Breast epithelium (tissue), 4 donors: Measurements from ENCODE around the gene C11orf87. TPM values are rescaled to one million over a fixed set of nuclear protein-coding genes. Genes with fewer than 3 reads are reported as not detected.

Experiments
- DNase-seq, 2 donors: peaks; one replicate each; pipeline ENCODE4 v3.0.0-alpha.2; 2019; ENCODE audit warnings: low spot score in 2 of 2
- H3K27ac ChIP-seq, 2 donors: fragments of 200-600 bp; sonication (generic) in 1 of 2; one replicate each; pipeline ENCODE4 v1.5.1; 2016 to 2019; ENCODE audit warnings: mild to moderate bottlenecking in 1 of 2
- H3K27me3 ChIP-seq, 2 donors: fragments of 200-600 bp; sonication (generic) in 1 of 2; one replicate each; pipeline versions ENCODE4 v1.5.1 to v1.6.0; 2017 to 2019; ENCODE audit warnings: control low read depth in 1 of 2, mild to moderate bottlenecking in 1 of 2
- H3K36me3 ChIP-seq: fragments of 200-600 bp; one replicate; pipeline ENCODE4 v1.5.1; 2019
- H3K4me1 ChIP-seq, 2 donors: fragments of 200-600 bp; sonication (generic); one replicate each; pipeline ENCODE4 v1.5.1; 2016 to 2019; ENCODE audit warnings: control low read depth in 1 of 2
- H3K4me3 ChIP-seq, 3 donors: fragments of 200-600 bp; sonication (generic); 1 replicate in 2 of 3; 2 replicates in 1 of 3; pipeline ENCODE4 v1.5.1; 2016 to 2019; ENCODE audit warnings: mild to moderate bottlenecking in 3 of 3, moderate library complexity in 2 of 3
- H3K9me3 ChIP-seq, 2 donors: fragments of 200-600 bp; sonication (generic) in 1 of 2; one replicate each; pipeline ENCODE4 v1.5.1; 2016 to 2019; ENCODE audit warnings: control low read depth in 1 of 2
- POLR2A ChIP-seq: fragments of 450-650 bp; IDR thresholded peaks from one replicate; pipeline ENCODE4 v1.6.1; 2016; ENCODE audit warnings: antibody characterized with exemption, mild to moderate bottlenecking, moderate library complexity
- POLR2AphosphoS5 ChIP-seq, 3 donors: sonication (generic); formaldehyde crosslinking; IDR thresholded peaks; one replicate each; pipeline ENCODE4 v1.6.1; 2017; ENCODE audit warnings: antibody characterized with exemption in 3 of 3
- intact Hi-C: fragments of 100-400 bp; cut with DNase I; formaldehyde crosslinking; loops from one replicate; pipeline ENCODE4 v1.15.1; 2023; ENCODE audit warnings: low total_unique reads
- total RNA-seq, 3 donors: library from RNA; depleted of rRNA; stranded (reverse); fragments of >200 nt; gene quantifications; one replicate each; pipeline ENCODE4 v1.1.0, GENCODE V29; 2016
- TF ChIP-seq, protein P1 (sequence below), 3 donors: fragments of 450-650 bp; IDR thresholded peaks; one replicate each; pipeline ENCODE4 v1.5.1; 2016 to 2017; ENCODE audit warnings: antibody characterized with exemption in 3 of 3, mild to moderate bottlenecking in 3 of 3, moderate library complexity in 3 of 3

Gene C11orf87
- total RNA-seq, 3 donors from 2014 or later: under 0.01 TPM; not detected in 2

GRCh38 chr11:109383306-109383705 lies 38.7 kb upstream of the C11orf87 start:
- intact Hi-C loops: no loop called here
- TF ChIP-seq POLR2A (no peak), POLR2AphosphoS5 (IDR thresholded peaks at IDR 0.05) (no peak)
- TF ChIP-seq, protein P1, sequence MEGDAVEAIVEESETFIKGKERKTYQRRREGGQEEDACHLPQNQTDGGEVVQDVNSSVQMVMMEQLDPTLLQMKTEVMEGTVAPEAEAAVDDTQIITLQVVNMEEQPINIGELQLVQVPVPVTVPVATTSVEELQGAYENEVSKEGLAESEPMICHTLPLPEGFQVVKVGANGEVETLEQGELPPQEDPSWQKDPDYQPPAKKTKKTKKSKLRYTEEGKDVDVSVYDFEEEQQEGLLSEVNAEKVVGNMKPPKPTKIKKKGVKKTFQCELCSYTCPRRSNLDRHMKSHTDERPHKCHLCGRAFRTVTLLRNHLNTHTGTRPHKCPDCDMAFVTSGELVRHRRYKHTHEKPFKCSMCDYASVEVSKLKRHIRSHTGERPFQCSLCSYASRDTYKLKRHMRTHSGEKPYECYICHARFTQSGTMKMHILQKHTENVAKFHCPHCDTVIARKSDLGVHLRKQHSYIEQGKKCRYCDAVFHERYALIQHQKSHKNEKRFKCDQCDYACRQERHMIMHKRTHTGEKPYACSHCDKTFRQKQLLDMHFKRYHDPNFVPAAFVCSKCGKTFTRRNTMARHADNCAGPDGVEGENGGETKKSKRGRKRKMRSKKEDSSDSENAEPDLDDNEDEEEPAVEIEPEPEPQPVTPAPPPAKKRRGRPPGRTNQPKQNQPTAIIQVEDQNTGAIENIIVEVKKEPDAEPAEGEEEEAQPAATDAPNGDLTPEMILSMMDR (IDR thresholded peaks at IDR 0.05): no peak
- no peak overlapping the region for H3K27ac ChIP-seq
- H3K4me1 ChIP-seq: no peaks in the 10 kb centered on the region
- H3K36me3 ChIP-seq: no peaks in the 10 kb centered on the region
- H3K4me3 ChIP-seq: no peak overlapping the region
- H3K27me3 ChIP-seq: no peaks in the 10 kb centered on the region
- no peak for DNase-seq
- H3K9me3 ChIP-seq: no peaks in the 10 kb centered on the region

DNA sequence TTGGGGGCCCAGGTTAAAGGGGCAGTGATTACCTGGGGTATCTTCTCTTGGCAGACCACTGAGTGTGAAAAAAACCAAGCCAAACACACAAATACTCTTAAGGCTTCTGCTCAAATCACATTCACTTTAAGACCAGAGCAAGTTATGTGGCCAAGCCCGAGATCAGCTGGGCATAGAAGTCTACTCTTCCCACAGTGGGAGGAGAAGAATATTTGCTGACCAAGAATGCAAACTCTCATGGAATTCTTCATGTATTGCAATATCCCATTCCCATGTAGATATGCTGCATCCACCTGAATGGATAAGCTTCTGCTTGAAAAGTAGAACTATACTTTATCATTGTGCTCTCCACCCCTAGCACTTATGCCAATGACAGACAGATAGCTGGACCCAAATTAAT lies 37.1 kb upstream of the C11orf87 start:
- Histone ChIP-seq H3K4me1 (no peaks in the 10 kb centered on the region), H3K9me3 (no peaks in the 10 kb centered on the region), H3K27me3 (no peaks in the 10 kb centered on the region), H3K36me3 (no peaks in the 10 kb centered on the region), H3K4me3 (no peak overlapping the region), H3K27ac (no peak overlapping the region)
- TF ChIP-seq POLR2A: no peak
- TF ChIP-seq, protein P1 (IDR thresholded peaks at IDR 0.05): no peak
- no peak for TF ChIP-seq POLR2AphosphoS5 (IDR thresholded peaks at IDR 0.05)
- DNase-seq: no peak
- intact Hi-C loops: no loop called here

DNA sequence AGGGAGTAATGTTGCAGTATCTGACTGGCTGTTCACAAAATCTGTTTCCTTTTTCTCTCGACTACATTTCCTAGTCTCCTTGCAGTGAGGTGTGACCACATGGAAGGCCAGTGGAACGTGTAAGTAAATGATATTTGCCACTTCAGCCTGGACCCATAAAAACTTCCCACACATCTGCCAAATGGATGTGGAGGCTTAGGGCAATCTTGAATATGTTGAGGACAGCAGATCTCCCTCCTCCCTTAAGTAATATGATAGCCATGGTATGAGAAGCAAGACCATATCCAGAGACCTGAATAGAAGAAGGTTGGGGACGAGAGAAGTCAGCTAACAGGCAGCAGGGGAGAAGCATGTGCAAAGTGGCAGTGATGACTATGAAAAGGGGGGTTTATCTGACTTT lies 33.0 kb upstream of the C11orf87 start:
- intact Hi-C loops: no loop called here
- H3K27ac ChIP-seq: no peak overlapping the region
- no peaks in the 10 kb centered on the region for H3K9me3 ChIP-seq
- no peak for DNase-seq
- no peaks in the 10 kb centered on the region for H3K36me3 ChIP-seq
- TF ChIP-seq, protein P1 (IDR thresholded peaks at IDR 0.05): no peak
- no peak for TF ChIP-seq POLR2AphosphoS5 (IDR thresholded peaks at IDR 0.05)
- no peak for TF ChIP-seq POLR2A
- H3K27me3 ChIP-seq: no peaks in the 10 kb centered on the region
- no peaks in the 10 kb centered on the region for H3K4me1 ChIP-seq
- no peak overlapping the region for H3K4me3 ChIP-seq

GRCh38 chr11:109390752-109391151 lies 31.2 kb upstream of the C11orf87 start:
- Histone ChIP-seq H3K27ac (no peak overlapping the region), H3K36me3 (no peaks in the 10 kb centered on the region), H3K9me3 (no peaks in the 10 kb centered on the region), H3K4me1 (no peaks in the 10 kb centered on the region), H3K4me3 (no peak overlapping the region), H3K27me3 (no peaks in the 10 kb centered on the region)
- intact Hi-C loops: no loop called here
- DNase-seq: no peak
- TF ChIP-seq POLR2AphosphoS5 (IDR thresholded peaks at IDR 0.05): no peak
- TF ChIP-seq POLR2A: no peak
- TF ChIP-seq, protein P1 (IDR thresholded peaks at IDR 0.05): no peak

- Histone ChIP-seq H3K27ac (no peak overlapping the region), H3K9me3 (no peaks in the 10 kb centered on the region), H3K36me3 (no peaks in the 10 kb centered on the region), H3K4me1 (no peaks in the 10 kb centered on the region), H3K27me3 (no peaks in the 10 kb centered on the region), H3K4me3 (no peak overlapping the region)
- no peak for DNase-seq
- intact Hi-C loops: no loop called here
- TF ChIP-seq POLR2AphosphoS5 (IDR thresholded peaks at IDR 0.05) (no peak), POLR2A (no peak)
- TF ChIP-seq, protein P1 (IDR thresholded peaks at IDR 0.05): no peak
These were observed 20.4 kb upstream of the C11orf87 start for GRCh38 chr11:109401545-109401944.
